Breast epithelium (tissue), 3 donors: Measurements from ENCODE around the gene STPG3.

Experiments
- CTCF ChIP-seq, 3 donors: fragments of 450-650 bp; IDR thresholded peaks; one replicate each; pipeline ENCODE4 v1.5.1; 2016 to 2017; ENCODE audit warnings: antibody characterized with exemption in 3 of 3, mild to moderate bottlenecking in 3 of 3, moderate library complexity in 3 of 3
- POLR2A ChIP-seq: fragments of 450-650 bp; IDR thresholded peaks from one replicate; pipeline ENCODE4 v1.6.1; 2016; ENCODE audit warnings: antibody characterized with exemption, mild to moderate bottlenecking, moderate library complexity
- POLR2AphosphoS5 ChIP-seq, 3 donors: sonication (generic); formaldehyde crosslinking; IDR thresholded peaks; one replicate each; pipeline ENCODE4 v1.6.1; 2017; ENCODE audit warnings: antibody characterized with exemption in 3 of 3

GRCh38 chr9:137251194-137251461 is at the start of gene STPG3:
- TF ChIP-seq CTCF (IDR thresholded peaks at IDR 0.05) = no peak
- TF ChIP-seq POLR2A = no peak
- no peak for TF ChIP-seq POLR2AphosphoS5 (IDR thresholded peaks at IDR 0.05)
